ENCODE data around the gene PRELID3B.

The PRELID3B gene

DNA sequence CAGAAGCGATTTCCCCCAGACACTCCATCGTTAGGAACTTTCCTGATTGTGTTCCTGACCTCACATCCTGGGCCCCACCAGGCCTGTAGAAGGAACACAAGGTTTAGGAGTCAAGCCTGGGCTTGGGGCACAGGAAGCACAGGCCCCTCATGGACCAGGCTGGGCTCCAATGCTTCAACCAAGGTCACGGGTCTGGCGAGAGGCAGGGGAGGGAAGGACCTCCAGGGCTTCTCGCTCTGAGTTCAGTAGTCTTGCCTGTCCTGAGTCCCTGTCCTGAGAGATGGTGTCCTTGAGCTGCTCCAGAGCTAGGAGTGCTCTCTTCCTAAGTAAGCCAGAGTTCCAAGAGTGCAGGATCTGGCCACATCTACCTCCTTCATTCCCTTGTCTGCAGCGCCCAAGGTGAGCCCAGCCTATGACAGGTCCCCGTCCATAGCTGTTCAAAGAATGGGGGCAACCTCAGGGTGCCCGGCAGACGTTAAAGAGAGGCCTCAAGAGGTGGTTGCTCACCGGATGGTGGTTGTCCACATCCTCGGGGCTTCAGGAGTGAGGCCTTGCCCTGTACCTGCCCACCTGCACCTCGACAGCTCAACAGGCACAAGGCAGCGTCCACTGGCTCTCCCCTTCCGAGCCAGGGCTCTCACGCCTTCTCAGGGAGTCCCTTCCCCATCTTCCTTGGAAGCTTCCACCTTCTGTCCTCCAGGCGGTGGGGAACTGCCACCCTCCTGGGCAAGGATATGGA is 24.9 kb downstream of the PRELID3B start:
- DNase-seq (ENCODE audit: low read depth in 2 of 2) = no peak

DNA sequence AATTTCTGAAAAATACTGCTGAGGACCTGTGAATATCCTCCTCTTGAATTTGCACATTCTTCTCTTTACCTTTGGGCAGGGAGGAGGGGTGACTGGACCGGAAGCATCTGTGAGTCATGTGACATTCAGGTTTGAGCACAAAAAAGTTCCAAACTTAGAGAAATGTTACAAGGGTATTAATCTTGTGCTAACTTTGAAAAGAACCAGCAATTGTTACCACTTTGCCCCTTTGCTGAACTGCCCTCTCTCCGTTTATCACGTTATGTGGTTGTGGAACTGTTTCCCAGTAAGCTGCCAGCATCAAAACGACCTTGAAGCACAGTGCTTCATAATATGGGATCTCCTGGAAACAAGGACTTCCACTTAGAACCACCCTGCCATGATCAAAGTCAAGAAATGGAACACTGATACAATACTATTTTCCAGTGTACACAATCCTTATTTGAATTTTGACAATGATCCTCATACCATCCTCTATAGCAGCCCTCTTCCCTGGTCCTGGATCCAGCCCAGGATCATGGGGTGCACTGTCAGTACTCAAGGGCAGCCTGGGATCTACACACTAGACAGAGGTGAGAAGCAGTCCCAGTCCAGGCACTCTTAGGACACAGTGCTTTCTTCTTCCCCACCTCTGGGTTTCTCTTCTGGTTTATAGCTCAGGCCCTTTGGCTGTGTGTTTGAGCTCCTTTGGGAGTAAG is 25.6 kb downstream of the PRELID3B start:
- TF ChIP-seq, protein P1, sequence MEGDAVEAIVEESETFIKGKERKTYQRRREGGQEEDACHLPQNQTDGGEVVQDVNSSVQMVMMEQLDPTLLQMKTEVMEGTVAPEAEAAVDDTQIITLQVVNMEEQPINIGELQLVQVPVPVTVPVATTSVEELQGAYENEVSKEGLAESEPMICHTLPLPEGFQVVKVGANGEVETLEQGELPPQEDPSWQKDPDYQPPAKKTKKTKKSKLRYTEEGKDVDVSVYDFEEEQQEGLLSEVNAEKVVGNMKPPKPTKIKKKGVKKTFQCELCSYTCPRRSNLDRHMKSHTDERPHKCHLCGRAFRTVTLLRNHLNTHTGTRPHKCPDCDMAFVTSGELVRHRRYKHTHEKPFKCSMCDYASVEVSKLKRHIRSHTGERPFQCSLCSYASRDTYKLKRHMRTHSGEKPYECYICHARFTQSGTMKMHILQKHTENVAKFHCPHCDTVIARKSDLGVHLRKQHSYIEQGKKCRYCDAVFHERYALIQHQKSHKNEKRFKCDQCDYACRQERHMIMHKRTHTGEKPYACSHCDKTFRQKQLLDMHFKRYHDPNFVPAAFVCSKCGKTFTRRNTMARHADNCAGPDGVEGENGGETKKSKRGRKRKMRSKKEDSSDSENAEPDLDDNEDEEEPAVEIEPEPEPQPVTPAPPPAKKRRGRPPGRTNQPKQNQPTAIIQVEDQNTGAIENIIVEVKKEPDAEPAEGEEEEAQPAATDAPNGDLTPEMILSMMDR (IDR thresholded peaks at IDR 0.05; ENCODE audit: low read depth, low read length) = no peak
- peak in 1 of 2 donors; percentile 19 for DNase-seq (ENCODE audit: low read depth in 2 of 2)

More for the DNA sequence above, 24.9 kb downstream of the PRELID3B start:
- no peak overlapping the region for H3K4me3 ChIP-seq (replicated peaks in 1 of 2; ENCODE audit: low read depth in 2 of 2, low read length in 2 of 2)
- TF ChIP-seq, protein P1 (IDR thresholded peaks at IDR 0.05; ENCODE audit: low read depth, low read length) = no peak

DNA sequence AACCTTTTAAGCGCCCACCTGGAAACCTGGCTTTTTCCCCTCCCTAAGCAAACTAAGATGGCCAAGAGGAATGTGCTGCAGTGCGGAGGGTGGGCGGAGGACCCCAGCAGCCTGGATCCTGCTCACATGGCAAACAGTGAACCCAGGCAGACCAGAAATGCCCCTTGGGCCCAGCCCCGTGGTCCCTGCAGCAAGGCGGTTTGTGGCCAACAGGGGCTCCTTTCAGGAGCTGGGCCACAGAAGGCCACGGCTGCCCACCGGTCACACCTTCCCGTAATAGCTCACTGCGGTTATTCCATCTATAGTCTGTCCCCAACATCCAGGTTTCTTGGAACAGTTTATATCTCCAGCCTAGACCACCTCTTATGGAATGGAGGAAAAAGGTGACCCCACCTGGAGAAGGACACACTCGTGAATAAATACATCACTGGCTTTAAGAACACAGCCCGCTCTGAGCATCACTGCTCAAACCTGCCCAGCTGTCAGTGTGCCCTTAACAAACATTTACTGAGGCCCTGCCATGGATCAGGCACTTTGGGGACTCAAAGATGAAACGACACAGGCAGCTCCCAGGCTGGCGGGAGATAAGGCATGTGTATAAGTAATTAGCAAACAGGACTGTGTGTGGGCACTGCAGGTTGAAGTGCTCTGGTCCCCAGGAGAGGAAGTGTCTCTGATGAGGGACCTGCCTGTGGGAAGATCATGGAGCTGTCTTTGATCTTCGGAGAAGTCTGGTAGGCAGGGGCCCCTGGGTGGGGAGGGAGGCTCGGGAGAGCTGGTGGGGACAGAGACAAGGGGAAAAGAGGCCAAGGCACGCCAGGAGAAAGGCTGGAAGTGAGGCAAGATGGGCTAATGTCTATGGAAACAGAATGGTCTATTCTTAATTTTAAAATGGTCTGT is 26.5 kb downstream of the PRELID3B start:
- H3K4me3 ChIP-seq (replicated peaks in 1 of 2; ENCODE audit: low read depth in 2 of 2, low read length in 2 of 2) = no peak overlapping the region
- TF ChIP-seq, protein P1 (IDR thresholded peaks at IDR 0.05; ENCODE audit: low read depth, low read length) = no peak

More for the DNA sequence above, 25.6 kb downstream of the PRELID3B start:
- H3K4me3 ChIP-seq (replicated peaks in 1 of 2; ENCODE audit: low read depth in 2 of 2, low read length in 2 of 2) = no peak overlapping the region

DNA sequence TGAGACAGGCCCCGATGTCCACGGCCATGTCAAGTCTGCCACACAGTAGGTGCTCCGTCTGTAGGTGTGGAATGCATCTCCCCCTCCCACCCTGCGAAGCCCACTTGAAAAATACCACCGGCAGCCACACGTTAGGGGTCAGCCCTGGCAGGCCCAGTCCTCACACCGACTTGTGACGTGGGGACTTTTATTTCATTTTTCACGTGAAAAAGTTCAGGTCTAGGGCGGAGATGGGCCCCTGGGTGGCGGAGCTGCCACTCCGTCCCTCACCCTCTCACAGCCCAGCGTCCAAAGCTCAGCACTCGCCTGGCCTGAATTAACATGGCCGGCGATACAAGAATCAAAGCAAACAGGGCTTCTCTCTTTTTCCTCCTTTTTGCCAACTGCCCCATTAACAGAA is 27.2 kb downstream of the PRELID3B start:
- no peak for DNase-seq (ENCODE audit: low read depth in 2 of 2)
- TF ChIP-seq, protein P1 (IDR thresholded peaks at IDR 0.05; ENCODE audit: low read depth, low read length) = no peak

More for the DNA sequence above, 26.5 kb downstream of the PRELID3B start:
- DNase-seq (ENCODE audit: low read depth in 2 of 2) = no peak

DNA sequence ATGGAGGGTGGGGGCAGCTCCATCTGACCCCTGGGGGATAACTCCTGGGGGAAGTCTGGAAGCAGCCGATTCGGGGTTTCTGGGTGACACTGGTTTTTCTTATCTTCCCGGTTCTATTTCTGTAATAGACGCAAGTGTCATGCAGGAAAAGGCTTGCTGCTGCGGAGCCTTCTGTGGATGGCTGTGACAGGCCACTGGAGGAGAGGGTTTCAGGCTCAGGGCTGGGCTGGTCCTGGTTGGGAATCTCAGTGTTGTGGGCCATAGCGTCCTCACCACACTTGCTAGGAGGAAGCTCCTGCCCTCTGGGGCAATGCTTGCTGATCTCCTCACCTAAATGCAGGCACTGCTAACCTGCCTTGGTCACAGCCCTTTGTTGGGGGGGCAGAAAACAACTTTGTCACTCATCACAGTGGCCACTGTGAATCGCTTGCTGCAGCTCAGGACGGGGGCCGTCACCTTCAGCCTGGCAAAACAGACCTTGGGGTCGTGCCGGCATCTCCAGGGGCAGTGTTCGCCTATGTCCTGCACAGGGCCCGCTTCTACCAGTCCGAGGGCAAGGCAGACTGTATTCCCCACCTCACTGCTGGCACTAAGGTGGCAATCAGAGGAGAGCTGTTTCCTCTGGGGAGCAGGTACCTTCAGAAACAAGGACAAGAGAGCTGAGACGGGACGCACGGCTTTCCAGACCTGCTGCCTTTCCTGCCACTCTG is 27.8 kb downstream of the PRELID3B start:
- TF ChIP-seq, protein P1 (IDR thresholded peaks at IDR 0.05; ENCODE audit: low read depth, low read length) = no peak
- no peak overlapping the region for H3K4me3 ChIP-seq (replicated peaks in 1 of 2; ENCODE audit: low read depth in 2 of 2, low read length in 2 of 2)
- DNase-seq (ENCODE audit: low read depth in 2 of 2) = no peak

More for the DNA sequence above, 27.2 kb downstream of the PRELID3B start:
- H3K4me3 ChIP-seq (replicated peaks in 1 of 2; ENCODE audit: low read depth in 2 of 2, low read length in 2 of 2) = no peak overlapping the region

Data from cardiac fibroblast (primary cell).